Hepatocyte (in vitro differentiated cells): Measurements from ENCODE around the gene CRY1. TPM values are rescaled to one million over a fixed set of nuclear protein-coding genes. Genes with fewer than 3 reads are reported as not detected.
"Not testable (repeated sequence)": the region's sequence is repeated elsewhere in the genome, so short reads cannot be mapped to it uniquely, and the experiment has no call there.

ENCODE experiments used
- DNase-seq: peaks from one replicate; pipeline ENCODE4 v3.0.0-alpha.2; 2016; ENCODE audit warnings: low spot score
- H2AFZ ChIP-seq: fragments of 200-600 bp; sonication (generic); 2 replicates; pipeline ENCODE4 v1.6.0; 2016; ENCODE audit warnings: antibody characterized with exemption, mild to moderate bottlenecking
- H3K27ac ChIP-seq: fragments of 200-600 bp; sonication (generic); 2 replicates; pipeline ENCODE4 v1.5.1; 2016; ENCODE audit warnings: mild to moderate bottlenecking
- H3K27me3 ChIP-seq: fragments of 200-600 bp; sonication (generic); 2 replicates; pipeline ENCODE4 v1.6.1; 2016
- H3K36me3 ChIP-seq: fragments of 200-600 bp; sonication (generic); replicated peaks from 2 replicates; pipeline ENCODE4 v1.5.1; 2016; ENCODE audit warnings: low read depth; ENCODE audit not compliant: insufficient read depth
- H3K4me1 ChIP-seq: fragments of 200-600 bp; sonication (generic); 2 replicates; pipeline ENCODE4 v1.5.1; 2016; ENCODE audit warnings: mild to moderate bottlenecking, moderate library complexity; ENCODE audit not compliant: insufficient read depth
- H3K4me2 ChIP-seq: fragments of 200-600 bp; sonication (generic); 2 replicates; pipeline ENCODE4 v1.6.0; 2016
- H3K4me3 ChIP-seq: fragments of 200-600 bp; sonication (generic); 2 replicates; pipeline ENCODE4 v1.5.1; 2016; ENCODE audit warnings: mild to moderate bottlenecking
- H3K79me2 ChIP-seq: fragments of 200-600 bp; sonication (generic); 2 replicates; pipeline ENCODE4 v1.6.0; 2017; ENCODE audit warnings: mild to moderate bottlenecking
- H3K9me2 ChIP-seq: fragments of 200-600 bp; sonication (generic); replicated peaks from 2 replicates; pipeline ENCODE4 v1.6.0; 2017; ENCODE audit warnings: mild to moderate bottlenecking; ENCODE audit not compliant: insufficient read depth
- H3K9me3 ChIP-seq: fragments of 200-600 bp; sonication (generic); 2 replicates; pipeline ENCODE4 v1.5.1; 2016; ENCODE audit warnings: low read depth, mild to moderate bottlenecking
- H4K20me1 ChIP-seq: fragments of 200-600 bp; sonication (generic); 2 replicates; pipeline ENCODE4 v1.6.0; 2016; ENCODE audit warnings: mild to moderate bottlenecking; ENCODE audit not compliant: insufficient read depth, poor library complexity, severe bottlenecking
- EZH2 ChIP-seq: fragments of 200-600 bp; sonication (generic); IDR thresholded peaks from 2 replicates; pipeline ENCODE4 v1.6.1; 2016; ENCODE audit warnings: antibody characterized with exemption, mild to moderate bottlenecking, borderline replicate concordance
- EZH2phosphoT487 ChIP-seq: fragments of 200-600 bp; sonication (generic); IDR thresholded peaks from one replicate; pipeline ENCODE4 v1.6.1; 2018; ENCODE audit warnings: antibody characterized with exemption, mild to moderate bottlenecking, low read depth, moderate library complexity; ENCODE audit not compliant: unreplicated experiment, severe bottlenecking
- WGBS: methylation state at CpG from one replicate; pipeline ENCODE4 v1.1.6; 2016; ENCODE audit warnings: low lambda C conversion rate; ENCODE audit errors: missing lambda C conversion rate; 5-methylcytosine and 5-hydroxymethylcytosine counted together
- polyA plus RNA-seq: library from polyadenylated mRNA; unstranded; fragments of >200 nt; fragmentation: Nextera tagmentation; extraction: Ambion mirVana; gene quantifications from 2 replicates; pipeline ENCODE4 v1.2.1, GENCODE V29; 2016
- total RNA-seq: library from RNA; depleted of rRNA; stranded (reverse); fragments of >200 nt; gene quantifications from 2 replicates; pipeline ENCODE4 v1.2.3, GENCODE V29; 2014
- TF ChIP-seq, protein P1 (sequence below): fragments of 200-600 bp; sonication (generic); IDR thresholded peaks from 2 replicates; pipeline ENCODE4 v1.5.1; 2016; ENCODE audit warnings: antibody characterized with exemption, mild to moderate bottlenecking; ENCODE audit not compliant: poor library complexity

CRY1 gene
- total and polyA plus RNA-seq, 2 experiments from 2014 or later: 29.1 to 34.6 TPM

DNA sequence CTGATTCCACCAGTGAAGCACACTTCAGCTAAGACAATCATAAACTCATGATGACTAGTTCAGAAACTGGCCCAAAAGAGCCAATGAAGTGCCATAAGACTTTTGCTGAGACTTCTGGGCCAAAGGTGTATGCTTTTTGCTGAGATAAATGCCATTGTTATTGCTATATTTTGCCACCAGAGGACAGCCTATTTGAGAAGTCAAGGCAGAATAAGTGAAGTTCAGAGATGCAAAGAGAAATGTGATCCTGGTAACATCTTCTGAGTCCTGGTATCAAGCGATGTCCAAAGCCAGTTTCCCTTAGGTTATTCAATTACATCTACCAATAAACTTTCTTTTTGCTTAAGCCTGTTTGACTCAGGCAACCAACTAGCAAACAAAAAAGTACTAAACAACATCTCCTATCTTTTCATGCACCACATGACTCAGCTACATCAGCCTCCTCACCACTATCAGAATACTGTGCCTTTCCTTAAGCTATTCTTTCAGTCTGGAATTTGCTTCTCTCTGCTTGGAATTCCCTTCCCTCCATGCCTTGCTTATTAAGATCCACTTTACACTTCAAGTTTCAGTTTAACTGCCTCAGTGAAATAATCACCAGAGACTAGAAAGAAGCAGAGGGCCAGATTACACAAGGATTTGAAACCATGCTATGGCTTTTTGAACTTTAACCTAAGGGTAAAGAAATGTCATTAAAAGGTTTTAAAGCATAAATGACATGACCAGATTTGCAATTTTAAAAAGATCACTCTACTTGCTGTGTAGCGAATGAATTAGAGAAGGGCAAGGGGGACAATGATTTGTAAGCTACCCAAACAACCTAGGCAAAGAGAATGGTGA lies 14.0 kb downstream of the CRY1 start:
- Histone ChIP-seq H3K79me2 (peaks cover 79% of the 10 kb centered on the region), H2AFZ (no peak overlapping the region), H3K27ac (peak overlapping the region; percentile 61), H3K4me1 (peaks cover 6% of the 10 kb centered on the region), H3K4me3 (no peak overlapping the region), H3K9me3 (no peaks in the 10 kb centered on the region), H4K20me1 (no peaks in the 10 kb centered on the region), H3K36me3 (no peaks in the 10 kb centered on the region), H3K9me2 (no peaks in the 10 kb centered on the region), H3K4me2 (peak overlapping the region; percentile 42), H3K27me3 (no peaks in the 10 kb centered on the region)
- peak; percentile 34 for DNase-seq
- TF ChIP-seq, protein P1, sequence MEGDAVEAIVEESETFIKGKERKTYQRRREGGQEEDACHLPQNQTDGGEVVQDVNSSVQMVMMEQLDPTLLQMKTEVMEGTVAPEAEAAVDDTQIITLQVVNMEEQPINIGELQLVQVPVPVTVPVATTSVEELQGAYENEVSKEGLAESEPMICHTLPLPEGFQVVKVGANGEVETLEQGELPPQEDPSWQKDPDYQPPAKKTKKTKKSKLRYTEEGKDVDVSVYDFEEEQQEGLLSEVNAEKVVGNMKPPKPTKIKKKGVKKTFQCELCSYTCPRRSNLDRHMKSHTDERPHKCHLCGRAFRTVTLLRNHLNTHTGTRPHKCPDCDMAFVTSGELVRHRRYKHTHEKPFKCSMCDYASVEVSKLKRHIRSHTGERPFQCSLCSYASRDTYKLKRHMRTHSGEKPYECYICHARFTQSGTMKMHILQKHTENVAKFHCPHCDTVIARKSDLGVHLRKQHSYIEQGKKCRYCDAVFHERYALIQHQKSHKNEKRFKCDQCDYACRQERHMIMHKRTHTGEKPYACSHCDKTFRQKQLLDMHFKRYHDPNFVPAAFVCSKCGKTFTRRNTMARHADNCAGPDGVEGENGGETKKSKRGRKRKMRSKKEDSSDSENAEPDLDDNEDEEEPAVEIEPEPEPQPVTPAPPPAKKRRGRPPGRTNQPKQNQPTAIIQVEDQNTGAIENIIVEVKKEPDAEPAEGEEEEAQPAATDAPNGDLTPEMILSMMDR: peak; percentile 41
- TF ChIP-seq EZH2phosphoT487: no peak
- 54% methylated on average over 2 of the region's 2 CpGs for WGBS

DNA sequence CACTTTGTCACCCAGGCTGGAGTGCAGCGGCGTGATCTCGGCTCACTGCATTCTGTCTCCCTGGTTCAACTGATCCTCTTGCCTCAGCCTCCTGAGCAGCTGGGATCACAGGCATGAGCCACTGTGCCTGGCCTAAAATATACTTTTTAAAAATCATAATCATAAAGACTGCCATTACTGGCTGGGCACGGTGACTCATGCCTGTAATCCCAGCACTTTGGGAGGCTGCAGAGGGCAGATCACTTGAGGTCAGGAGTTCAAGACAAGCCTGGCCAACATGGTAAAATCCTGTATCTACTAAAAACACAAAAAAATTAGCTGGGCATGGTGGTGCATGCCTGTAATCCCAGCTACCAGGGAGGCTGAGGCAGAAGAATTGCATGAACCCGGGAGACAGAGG lies 20.1 kb downstream of the CRY1 start:
- H3K4me3 ChIP-seq, H3K9me2 ChIP-seq, H2AFZ ChIP-seq, H3K36me3 ChIP-seq, H3K27me3 ChIP-seq, H4K20me1 ChIP-seq, H3K27ac ChIP-seq, H3K9me3 ChIP-seq, H3K4me2 ChIP-seq, H3K4me1 ChIP-seq, DNase-seq: not testable (repeated sequence)
- WGBS: 87% methylated on average over 5 of the region's 5 CpGs
- peaks cover 54% of the 10 kb centered on the region for H3K79me2 ChIP-seq

DNA sequence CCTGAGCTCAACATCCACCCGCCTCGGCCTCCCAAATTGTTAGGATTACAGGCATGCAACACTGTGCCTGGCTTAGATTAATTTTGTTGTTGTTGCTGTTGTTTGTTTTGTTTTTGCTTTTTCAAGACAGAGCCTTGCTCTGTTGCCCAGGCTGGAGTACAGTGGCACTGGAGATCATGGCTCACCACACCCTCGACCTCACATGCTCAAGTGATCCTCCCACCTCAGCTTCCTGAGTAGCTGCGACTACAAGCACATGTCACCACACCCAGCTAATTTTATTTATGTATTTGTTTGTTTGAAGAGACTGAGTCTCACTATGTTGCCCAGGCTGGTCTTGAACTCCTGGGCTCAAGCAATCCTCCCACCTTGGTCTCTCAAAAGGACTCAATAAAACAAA lies 26.7 kb downstream of the CRY1 start:
- H3K27ac ChIP-seq: no peak overlapping the region
- no peaks in the 10 kb centered on the region for H3K27me3 ChIP-seq
- H3K36me3 ChIP-seq: no peaks in the 10 kb centered on the region
- H4K20me1 ChIP-seq: no peaks in the 10 kb centered on the region
- TF ChIP-seq, protein P1: no peak
- no peak for TF ChIP-seq EZH2
- TF ChIP-seq EZH2phosphoT487: no peak
- no peak overlapping the region for H3K4me2 ChIP-seq
- DNase-seq: no peak
- no peaks in the 10 kb centered on the region for H3K4me1 ChIP-seq
- H3K9me2 ChIP-seq: no peaks in the 10 kb centered on the region
- H3K9me3 ChIP-seq: no peaks in the 10 kb centered on the region
- peaks cover 5% of the 10 kb centered on the region for H3K79me2 ChIP-seq
- 100% methylated on average over 4 of the region's 4 CpGs for WGBS
- no peak overlapping the region for H3K4me3 ChIP-seq
- no peak overlapping the region for H2AFZ ChIP-seq

DNA sequence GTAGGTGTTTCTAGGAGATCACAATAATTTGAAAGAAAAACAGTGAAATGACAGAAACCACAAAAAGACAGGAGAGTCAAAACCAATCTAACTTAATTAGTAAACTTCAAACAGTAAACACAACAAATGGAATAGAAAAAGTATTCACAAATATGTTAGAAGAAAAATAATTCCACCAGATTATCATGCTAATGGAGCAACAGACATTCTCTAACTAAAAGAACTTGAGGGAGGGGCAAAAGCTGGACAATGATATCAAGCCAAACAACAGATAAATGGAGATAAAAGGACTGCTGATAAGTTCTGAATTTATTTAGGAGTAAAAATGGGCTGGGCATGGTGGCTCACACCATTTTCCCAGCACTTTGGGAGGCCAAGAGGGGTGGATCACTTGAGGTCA lies 28.7 kb downstream of the CRY1 start:
- DNase-seq: no peak
- H3K4me3 ChIP-seq: no peak overlapping the region
- H4K20me1 ChIP-seq: no peaks in the 10 kb centered on the region
- H3K4me2 ChIP-seq: no peak overlapping the region
- no peak overlapping the region for H2AFZ ChIP-seq
- no peak overlapping the region for H3K27ac ChIP-seq
- H3K9me2 ChIP-seq: no peaks in the 10 kb centered on the region
- no peaks in the 10 kb centered on the region for H3K9me3 ChIP-seq
- H3K36me3 ChIP-seq: no peaks in the 10 kb centered on the region
- H3K27me3 ChIP-seq: no peaks in the 10 kb centered on the region
- TF ChIP-seq, protein P1: no peak
- H3K79me2 ChIP-seq: peaks cover 12% of the 10 kb centered on the region
- no peaks in the 10 kb centered on the region for H3K4me1 ChIP-seq
